GM18867 (cell line): ENCODE measurements around the gene MEIOSIN.
"Not testable (repeated sequence)": the region's sequence is repeated elsewhere in the genome, so short reads cannot be mapped to it uniquely, and the experiment has no call there.

ENCODE experiments used
- ATAC-seq: cut with Tn5 transposase; IDR thresholded peaks from one replicate; pipeline ENCODE4 v1.9.1; 2021; ENCODE audit warnings: mild to moderate bottlenecking, moderate library complexity; ENCODE audit not compliant: unreplicated experiment

The MEIOSIN gene

GRCh38 chr19:45717131-45717982 is 15.9 kb upstream of the MEIOSIN start:
- ATAC-seq = peak; percentile 90

GRCh38 chr19:45717983-45718650 is 15.1 kb upstream of the MEIOSIN start:
- no peak for ATAC-seq

GRCh38 chr19:45720065-45720464 is 13.2 kb upstream of the MEIOSIN start:
- not testable (repeated sequence) for ATAC-seq

GRCh38 chr19:45728683-45729082 is 4.6 kb upstream of the MEIOSIN start:
- not testable (repeated sequence) for ATAC-seq

- ATAC-seq = no peak
Observed at GRCh38 chr19:45729800-45730290, 3.4 kb upstream of the MEIOSIN start.

- peak; percentile 93 for ATAC-seq
Observed at GRCh38 chr19:45730368-45731288, 2.6 kb upstream of the MEIOSIN start, which contains the start of gene FBXO46. Gene FBXO46 (minus strand): TSS chr19:45730896. CDS start chr19:45713495, 17,401 bp downstream.

GRCh38 chr19:45739498-45740439 is 6.5 kb downstream of the MEIOSIN start:
- no peak for ATAC-seq

GRCh38 chr19:45742969-45743368 is 9.7 kb downstream of the MEIOSIN start:
- ATAC-seq = no peak

GRCh38 chr19:45745606-45746005 is 12.4 kb downstream of the MEIOSIN start:
- no peak for ATAC-seq

- ATAC-seq = no peak
Observed at GRCh38 chr19:45746866-45747265, 13.6 kb downstream of the MEIOSIN start.

- ATAC-seq = no peak
Observed at GRCh38 chr19:45747513-45747912, 14.3 kb downstream of the MEIOSIN start.

GRCh38 chr19:45751483-45751882 is 18.2 kb downstream of the MEIOSIN start:
- not testable (repeated sequence) for ATAC-seq

GRCh38 chr19:45752639-45753038 is 19.4 kb downstream of the MEIOSIN start:
- ATAC-seq = no peak

- no peak for ATAC-seq
Observed at GRCh38 chr19:45753548-45753947, 20.3 kb downstream of the MEIOSIN start.

GRCh38 chr19:45754323-45754722 is 21.1 kb downstream of the MEIOSIN start:
- ATAC-seq = no peak

GRCh38 chr19:45757695-45758094 is 24.5 kb downstream of the MEIOSIN start:
- ATAC-seq = no peak

GRCh38 chr19:45758921-45759320 is 25.7 kb downstream of the MEIOSIN start:
- no peak for ATAC-seq

GRCh38 chr19:45761714-45762113 is 28.5 kb downstream of the MEIOSIN start:
- no peak for ATAC-seq

- no peak for ATAC-seq
Observed at GRCh38 chr19:45762870-45763631, 29.8 kb downstream of the MEIOSIN start.
